ENCODE results near the gene ZNF695. TPM values are rescaled to one million over a fixed set of nuclear protein-coding genes. Genes with fewer than 3 reads are reported as not detected.

ZNF695 gene
- total RNA-seq, 2 experiments from 2014 or later: 0.36 to 0.40 TPM

Other genes starting within 250 kb of the ZNF695 start
- 10 to 100 TPM; 35.8 to 36.6 TPM for gene AHCTF1, start 76.1 kb downstream of the ZNF695 start, total RNA-seq
- 1 to 10 TPM; 1.5 to 1.6 TPM for gene ZNF670, start 70.8 kb upstream of the ZNF695 start, total RNA-seq
- 10 to 100 TPM; 12.8 to 14.1 TPM for gene ZNF669, start 96.3 kb upstream of the ZNF695 start, total RNA-seq
- 10 to 100 TPM; 28.6 to 29.0 TPM for gene ZNF124, start 164.0 kb upstream of the ZNF695 start, total RNA-seq
- not detected for gene VN1R5, start 248.0 kb upstream of the ZNF695 start, total RNA-seq